GM12872 (cell line): Measurements from ENCODE around the gene RAB7A.

Source experiments
- CTCF ChIP-seq: IDR thresholded peaks from 3 replicates; pipeline ENCODE4 v1.5.1; 2011; ENCODE audit warnings: low read depth, mild to moderate bottlenecking, low read length, moderate library complexity; ENCODE audit not compliant: insufficient read depth

RAB7A gene

DNA sequence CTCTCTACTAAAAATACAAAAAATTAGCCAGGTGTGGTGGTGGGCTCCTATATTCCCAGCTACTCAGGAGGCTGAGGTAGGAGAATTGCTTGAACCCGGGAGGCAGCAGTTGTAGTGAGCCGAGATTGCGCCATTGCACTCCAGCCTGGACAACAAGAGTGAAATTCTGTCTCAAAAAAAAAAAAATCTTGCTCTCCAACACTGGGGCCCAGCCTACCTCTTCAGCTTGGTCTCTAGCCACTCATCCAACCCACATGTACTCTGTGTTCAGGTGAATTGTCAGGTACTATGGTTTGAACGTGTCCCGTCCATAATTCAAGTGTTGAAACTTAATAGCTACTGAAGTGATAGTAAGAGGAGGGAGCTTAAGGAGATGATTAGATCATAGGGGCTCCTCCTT is 22.4 kb upstream of the RAB7A start:
- no peak for TF ChIP-seq CTCF

GRCh38 chr3:128706086-128706615 is 19.8 kb upstream of the RAB7A start:
- TF ChIP-seq CTCF = no peak

DNA sequence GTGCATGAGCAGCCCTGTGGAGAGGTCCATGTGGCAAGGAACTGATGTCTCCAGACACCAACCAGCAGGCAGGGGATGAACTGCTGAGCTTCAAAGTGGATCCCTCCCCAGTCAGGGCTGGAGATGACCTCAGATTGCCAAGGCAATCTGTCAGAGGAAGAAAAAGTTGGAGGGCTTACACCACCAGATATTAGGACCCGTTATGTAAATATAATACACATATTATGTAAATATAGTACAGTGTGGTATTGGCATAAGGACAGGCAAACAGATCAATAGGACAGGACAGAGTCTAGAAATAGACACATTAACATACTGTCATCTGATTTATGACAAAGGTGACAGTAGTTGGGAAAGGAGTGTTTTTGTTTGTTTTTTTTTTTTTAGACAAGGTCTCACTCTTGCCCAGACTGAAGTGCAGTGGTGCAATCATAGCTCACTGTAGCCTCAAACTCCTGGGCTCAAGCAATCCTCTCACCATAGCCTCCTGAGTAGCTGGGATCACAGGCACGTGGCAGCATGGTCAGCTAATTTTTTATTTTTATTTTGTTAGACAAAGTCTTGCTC is 18.0 kb upstream of the RAB7A start:
- no peak for TF ChIP-seq CTCF

GRCh38 chr3:128709038-128709437 is 16.9 kb upstream of the RAB7A start:
- no peak for TF ChIP-seq CTCF

DNA sequence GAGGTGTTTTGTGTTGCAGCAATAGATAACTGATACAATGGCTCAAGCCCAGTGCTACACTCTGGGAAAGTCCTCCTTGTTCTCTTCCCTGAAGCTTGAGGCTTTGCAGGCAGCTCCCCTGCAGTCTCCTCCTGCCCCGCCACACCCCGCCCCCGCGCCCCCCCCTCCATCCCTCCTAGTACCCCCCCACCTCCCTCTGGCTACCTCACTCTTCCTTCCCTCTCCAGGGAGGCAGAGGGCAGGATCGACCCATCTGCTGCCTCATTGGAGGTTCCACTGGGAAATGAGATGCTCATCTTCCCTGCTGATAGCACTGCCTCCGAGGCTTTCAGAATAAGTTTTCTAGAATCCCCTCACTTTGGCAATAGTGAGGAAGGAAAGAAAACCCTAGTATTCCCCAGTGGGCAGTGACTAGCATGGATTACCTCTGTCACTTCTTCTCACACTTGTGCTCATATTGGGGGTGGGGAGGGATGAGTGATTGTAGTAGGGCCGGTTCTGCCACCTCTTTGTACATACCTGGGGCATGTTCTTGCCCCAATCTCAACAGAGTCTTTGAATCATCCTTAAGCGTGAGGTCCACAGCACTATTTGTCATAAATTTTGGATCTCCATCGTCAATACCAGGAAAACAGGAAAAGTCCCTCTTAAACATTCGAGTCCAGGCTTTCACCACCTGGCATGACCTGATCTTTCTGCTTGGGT is 16.3 kb upstream of the RAB7A start:
- no peak for TF ChIP-seq CTCF

- TF ChIP-seq CTCF = no peak
These were observed 15.1 kb upstream of the RAB7A start for GRCh38 chr3:128710816-128711433.

DNA sequence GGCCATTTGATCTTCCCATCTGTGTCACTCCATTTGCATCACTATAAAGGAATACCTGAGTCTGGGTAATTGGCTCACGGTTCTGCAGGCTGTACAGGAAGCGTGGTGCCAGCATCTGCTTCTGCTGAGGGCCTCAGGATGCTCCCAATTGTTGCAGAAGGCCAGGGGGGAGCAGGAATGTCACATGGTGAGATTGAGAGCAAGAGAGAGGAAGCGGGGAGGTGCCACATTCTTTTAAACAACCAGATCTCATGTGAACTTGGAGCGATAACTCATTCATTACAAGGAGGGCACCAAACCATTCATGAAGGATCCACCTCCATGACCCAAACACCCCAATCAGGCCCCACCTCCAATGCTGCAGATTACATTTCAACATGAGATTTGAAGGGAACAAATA is 13.1 kb upstream of the RAB7A start:
- TF ChIP-seq CTCF = no peak
